CD4-positive, alpha-beta T cell treated with Interleukin-17A for 1 hour (primary cell): ENCODE results near the gene RBM26.
"Not testable (repeated sequence)": the region's sequence is repeated elsewhere in the genome, so short reads cannot be mapped to it uniquely, and the experiment has no call there.

Experiments
- DNase-seq: peaks from one replicate; pipeline ENCODE4 v3.0.0-alpha.2; 2020

RBM26 gene

GRCh38 chr13:79314652-79315051 lies 91.4 kb downstream of the RBM26 start:
- no peak for DNase-seq

- no peak for DNase-seq
Measured at GRCh38 chr13:79312340-79312855, 93.7 kb downstream of the RBM26 start.

DNA sequence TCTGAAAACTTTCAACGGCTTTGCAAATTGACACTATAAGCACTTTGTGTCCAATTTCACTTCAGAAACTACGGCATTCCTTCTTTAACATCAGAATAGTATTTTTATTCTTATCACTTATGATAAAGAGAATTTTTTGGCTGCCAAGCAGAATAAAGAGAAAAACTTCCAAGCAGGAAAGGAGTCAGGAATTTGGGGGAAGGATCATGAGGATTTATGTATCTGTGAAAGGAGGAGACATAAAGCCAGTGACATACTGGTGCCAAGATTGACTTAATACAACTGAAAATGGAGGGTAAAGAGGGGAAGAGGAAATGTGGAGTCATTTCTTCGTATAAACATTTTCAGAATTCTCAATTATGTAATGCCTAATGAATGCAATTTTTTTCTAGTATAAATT lies 94.7 kb downstream of the RBM26 start:
- no peak for DNase-seq

- DNase-seq: no peak
Measured at GRCh38 chr13:79309690-79310089, 96.4 kb downstream of the RBM26 start.

- DNase-seq: no peak
Measured at GRCh38 chr13:79307866-79308298, 98.2 kb downstream of the RBM26 start.

- no peak for DNase-seq
Measured at GRCh38 chr13:79307433-79307861, 98.6 kb downstream of the RBM26 start.

GRCh38 chr13:79306650-79307049 lies 99.4 kb downstream of the RBM26 start:
- DNase-seq: no peak

DNA sequence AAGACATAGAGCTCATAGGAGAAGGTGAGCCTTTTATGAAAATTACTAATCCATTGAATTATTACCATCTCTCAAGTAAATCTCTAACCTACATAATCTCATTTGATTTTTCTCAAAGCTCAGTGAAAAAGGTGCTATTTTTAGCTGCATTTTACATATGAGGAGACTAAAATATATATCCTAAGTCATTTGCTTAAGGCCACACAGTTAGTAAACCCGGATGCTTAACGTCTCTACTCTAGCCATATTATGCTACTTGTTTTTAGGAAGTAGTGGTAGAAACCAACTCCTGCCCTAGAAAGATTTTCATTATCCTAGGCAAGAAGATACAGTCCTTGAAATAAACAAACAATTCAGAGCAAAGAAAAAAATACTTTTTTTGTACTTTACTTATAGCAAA lies 108.9 kb downstream of the RBM26 start:
- DNase-seq: no peak

GRCh38 chr13:79295906-79296706 lies 109.9 kb downstream of the RBM26 start:
- DNase-seq: no peak

DNA sequence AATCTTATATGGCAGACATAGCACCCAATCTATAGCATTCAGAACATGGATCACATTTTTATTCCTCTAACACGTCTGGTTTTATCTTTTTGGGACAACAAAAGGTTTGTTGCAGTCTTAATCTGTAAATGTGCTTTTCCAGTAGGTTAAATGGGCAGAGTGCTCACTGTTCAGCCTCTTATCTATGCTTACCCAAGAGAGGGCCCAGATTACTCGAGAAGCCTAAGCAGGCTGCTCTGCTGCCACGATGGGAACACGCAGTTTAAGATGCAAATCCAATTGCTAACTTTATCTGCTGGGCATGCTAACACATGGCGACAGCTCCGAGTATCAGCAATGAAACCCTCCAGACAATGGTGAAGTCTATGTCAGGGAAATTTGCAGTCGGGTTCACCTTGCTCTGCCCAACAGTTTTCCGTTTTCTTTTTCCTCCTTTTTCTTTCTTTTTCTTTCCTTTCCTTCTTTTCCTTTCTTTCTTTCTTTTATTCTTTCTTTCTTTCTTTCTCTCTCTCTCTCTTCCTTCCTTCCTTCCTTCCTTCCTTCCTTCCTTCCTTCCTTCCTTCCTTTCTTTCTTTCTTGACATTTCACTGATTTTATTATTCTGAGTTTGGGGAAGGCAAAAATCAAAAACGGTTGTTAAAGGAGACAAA lies 115.3 kb downstream of the RBM26 start:
- DNase-seq: no peak

DNA sequence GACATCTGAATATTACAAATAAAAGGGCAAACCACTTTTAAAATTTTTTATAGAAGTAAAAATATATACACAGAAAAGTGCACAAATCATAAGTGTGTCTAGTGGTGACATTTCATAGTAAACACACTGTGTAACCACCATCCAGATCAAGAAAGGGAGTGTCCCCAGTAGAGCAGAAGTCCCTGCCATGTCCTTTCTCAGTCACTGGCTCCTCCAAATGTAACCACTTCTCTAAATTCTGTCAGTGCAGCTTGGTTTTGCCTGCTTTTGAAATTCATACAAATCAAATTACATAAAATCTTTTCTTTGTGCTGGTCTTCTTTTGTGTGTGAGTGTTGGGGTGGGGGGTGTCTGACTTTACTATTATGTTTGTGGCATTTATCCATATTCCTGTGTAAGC lies 116.5 kb downstream of the RBM26 start:
- DNase-seq: no peak

GRCh38 chr13:79287939-79288795 lies 117.9 kb downstream of the RBM26 start:
- no peak for DNase-seq

DNA sequence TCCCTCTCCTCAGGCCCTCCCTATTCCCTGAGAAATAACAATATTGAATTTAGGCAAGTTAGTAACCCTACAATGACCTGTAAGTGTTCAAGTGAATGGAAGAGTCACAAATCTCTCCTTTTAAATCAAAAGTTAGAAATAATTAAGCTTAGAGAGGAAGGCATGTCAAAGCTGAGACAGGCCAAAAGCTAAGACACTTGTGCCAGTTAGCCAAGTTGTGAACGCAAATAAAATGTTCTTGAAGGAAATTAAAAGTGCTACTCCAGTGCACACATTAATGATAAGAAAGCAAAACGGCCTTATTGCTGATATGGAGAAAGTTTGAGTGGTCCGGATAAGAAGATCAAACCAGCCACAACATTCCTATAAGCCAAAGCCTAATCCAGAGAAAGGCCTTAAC lies 120.9 kb downstream of the RBM26 start:
- no peak for DNase-seq

DNA sequence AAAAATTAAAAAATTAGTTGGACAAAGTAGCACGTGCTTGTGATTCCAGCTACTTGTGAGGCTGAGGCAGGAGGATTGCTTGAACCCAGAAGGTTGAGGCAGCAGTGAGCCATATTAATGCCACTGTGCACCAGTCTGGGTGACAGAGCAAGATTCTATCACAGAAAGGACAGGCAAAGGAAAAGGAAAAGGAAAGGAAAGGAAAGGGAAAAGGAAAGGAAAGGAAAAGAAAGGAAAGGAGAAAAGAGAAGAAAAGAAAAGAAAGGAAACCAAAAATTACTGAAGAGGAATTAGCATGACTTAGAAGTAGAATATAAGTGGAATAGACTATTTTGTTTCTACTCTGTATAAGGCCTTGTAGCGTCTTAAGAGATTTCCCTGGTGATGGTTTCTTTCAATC lies 122.3 kb downstream of the RBM26 start:
- no peak for DNase-seq

DNA sequence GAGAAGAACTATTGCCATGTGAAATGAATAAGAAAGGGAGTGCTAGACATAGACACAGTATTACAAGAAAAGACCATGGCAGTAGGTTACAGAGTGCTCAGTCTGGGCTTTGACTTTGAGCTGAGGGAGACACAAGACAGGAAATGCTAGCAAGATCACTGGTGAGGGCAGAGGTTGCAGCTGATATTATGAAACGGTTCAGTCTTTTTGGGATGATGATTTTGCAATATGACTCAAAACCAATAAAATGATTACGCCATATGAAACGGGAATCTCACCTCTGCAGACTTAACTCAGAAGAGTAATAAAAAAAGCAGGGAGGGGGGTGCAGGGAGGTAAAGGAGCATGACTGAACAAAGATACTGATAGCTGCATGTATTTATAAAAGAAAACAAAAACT lies 123.1 kb downstream of the RBM26 start:
- no peak for DNase-seq

DNA sequence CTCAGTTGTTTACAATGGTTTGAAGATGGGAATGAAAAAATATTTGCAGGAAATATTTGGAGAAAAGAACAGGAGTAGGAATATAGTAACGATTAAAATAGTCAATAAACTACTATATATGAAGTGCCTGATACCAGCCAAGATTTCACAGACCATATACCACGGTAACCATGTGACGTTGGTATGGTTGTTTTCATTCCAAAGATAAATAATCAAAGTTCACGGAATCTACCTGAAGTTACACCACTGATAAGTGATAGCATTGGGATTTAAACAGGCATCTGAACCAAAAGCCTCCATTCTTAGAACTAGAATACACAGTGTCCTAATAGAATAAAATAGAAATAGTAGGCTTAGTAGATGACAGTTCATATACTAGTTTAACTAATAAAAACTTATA lies 123.5 kb downstream of the RBM26 start:
- no peak for DNase-seq

DNA sequence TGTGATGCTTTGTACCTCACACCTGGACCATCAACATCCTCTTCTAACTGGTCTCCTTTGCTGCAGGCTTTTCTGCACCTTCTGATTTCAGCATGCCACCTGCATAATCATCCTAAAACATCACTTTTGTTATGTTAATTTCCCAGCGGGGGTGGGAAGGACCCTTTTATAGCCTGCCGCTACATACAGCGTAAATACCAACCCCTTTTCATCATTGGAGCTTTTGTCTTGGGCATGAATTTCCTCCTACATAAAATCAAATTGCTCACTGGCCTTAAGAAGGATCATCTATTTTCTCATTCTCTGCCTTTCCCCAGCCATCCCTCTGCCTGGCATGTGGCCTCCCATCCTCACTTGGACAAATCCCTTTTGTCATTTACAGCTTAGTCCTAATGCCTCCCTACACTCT lies 124.7 kb downstream of the RBM26 start:
- no peak for DNase-seq

DNA sequence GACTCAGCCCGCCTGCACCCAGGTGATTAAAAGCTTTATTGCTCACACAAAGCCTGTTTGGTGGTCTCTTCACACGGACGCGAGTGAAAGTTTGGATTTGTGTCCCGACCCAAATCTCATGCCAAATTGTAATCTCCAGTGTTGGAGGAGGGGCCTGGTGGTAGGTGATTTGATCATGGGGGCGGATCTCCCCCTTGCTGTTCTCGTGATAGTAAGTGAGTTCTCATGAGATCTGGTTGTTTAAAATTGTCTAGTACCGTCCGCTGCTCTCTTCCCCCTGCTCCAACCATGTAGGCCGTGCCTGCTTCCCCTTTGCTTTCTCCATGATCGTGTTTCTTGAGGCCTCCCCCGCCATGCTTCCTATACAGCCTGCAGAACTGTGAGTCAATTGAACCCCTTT lies 126.3 kb downstream of the RBM26 start:
- DNase-seq: not testable (repeated sequence)

DNA sequence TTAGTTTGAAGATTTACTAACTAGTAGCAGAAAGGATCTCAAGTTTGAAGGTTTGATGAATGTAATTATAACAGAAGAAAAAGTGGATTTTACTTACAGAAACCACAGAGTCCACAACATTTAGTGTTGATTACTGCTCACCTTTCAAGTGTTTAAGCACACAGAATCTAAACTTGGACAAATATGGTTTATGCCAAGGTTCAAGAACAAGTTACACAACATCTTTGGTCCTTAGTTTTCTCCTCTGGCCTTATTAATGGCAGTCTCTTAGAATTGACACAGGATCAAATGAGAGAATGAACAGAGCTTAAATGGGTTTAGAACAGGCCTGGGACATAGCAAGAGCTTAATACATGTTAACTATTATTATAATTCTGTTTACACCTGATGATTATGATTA lies 133.0 kb downstream of the RBM26 start:
- no peak for DNase-seq

GRCh38 chr13:79271616-79272015 lies 134.4 kb downstream of the RBM26 start:
- DNase-seq: no peak

- DNase-seq: no peak
Measured at GRCh38 chr13:79270859-79271258, 135.2 kb downstream of the RBM26 start.
